Natural killer cell treated with Interleukin-12 subunit alpha and Interleukin-12 subunit beta and Interleukin-15 and Interleukin-18, amount 100 ng/mL, for 72 hours (primary cell): ENCODE results near the gene HCST. TPM values are rescaled to one million over a fixed set of nuclear protein-coding genes. Genes with fewer than 3 reads are reported as not detected.
A peak's percentile ranks its signal among the peaks of the same experiment; 100 is the strongest.

ENCODE experiments used
- ATAC-seq, 2 donors: fragments of 150-1000 bp; cut with Tn5 transposase in 1 of 2; sonication (Bioruptor Pico), chemical (Tn5 transposase) in 1 of 2; 2 replicates each; pipeline ENCODE4 v1.10.0; 2021
- DNase-seq: peaks from one replicate; pipeline ENCODE4 v3.0.0; 2022; ENCODE audit warnings: low spot score
- H3K27ac Mint-ChIP-seq, 2 donors: 1 replicate in 1 of 2; 2 replicates in 1 of 2; pipeline ENCODE4 v1.8.0; 2022; ENCODE audit warnings: mixed read lengths in 2 of 2, mild to moderate bottlenecking in 1 of 2, moderate library complexity in 1 of 2
- H3K27me3 Mint-ChIP-seq, 2 donors: 1 replicate in 1 of 2; 2 replicates in 1 of 2; pipeline ENCODE4 v1.8.0; 2022; ENCODE audit warnings: mixed read lengths in 2 of 2
- H3K36me3 Mint-ChIP-seq: one replicate; pipeline ENCODE4 v1.8.0; 2022; ENCODE audit warnings: mixed read lengths
- H3K4me1 Mint-ChIP-seq, 2 donors: 1 replicate in 1 of 2; 2 replicates in 1 of 2; pipeline ENCODE4 v1.8.0; 2022; ENCODE audit warnings: low read depth in 2 of 2, mixed read lengths in 2 of 2, mild to moderate bottlenecking in 1 of 2
- H3K4me3 Mint-ChIP-seq: one replicate; pipeline ENCODE4 v1.8.0; 2022; ENCODE audit warnings: mixed read lengths
- H3K9me3 Mint-ChIP-seq: 2 replicates; pipeline ENCODE4 v1.8.0; 2022; ENCODE audit warnings: mixed read lengths
- total RNA-seq, 2 donors: library from RNA; stranded (reverse); gene quantifications; one replicate each; pipeline ENCODE4 v1.2.3, GENCODE V29; 2022

Gene HCST, protein sequence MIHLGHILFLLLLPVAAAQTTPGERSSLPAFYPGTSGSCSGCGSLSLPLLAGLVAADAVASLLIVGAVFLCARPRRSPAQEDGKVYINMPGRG
- 100 to 1,000 TPM; 154 to 228 TPM for total RNA-seq

- no peaks in the 10 kb centered on the region for H3K36me3 Mint-ChIP-seq
- peak within 1 kb of the TSS; percentile 94 for H3K4me3 Mint-ChIP-seq
- H3K27ac Mint-ChIP-seq, result peak within 1 kb of the TSS; percentile 86 to 100
- DNase-seq, result peak; percentile 77
- peak; percentile 33 to 39 for ATAC-seq
- peaks cover 48 to 52% of the 10 kb centered on the region in 2 donors for H3K4me1 Mint-ChIP-seq
- H3K9me3 Mint-ChIP-seq, result no peaks in the 10 kb centered on the region
- H3K27me3 Mint-ChIP-seq, result no peaks in the 10 kb centered on the region
Observed at GRCh38 chr19:35901854-35902661, at the start of gene HCST. TSS of gene HCST (plus strand) at chr19:35902529. CDS start at chr19:35902594, 65 bp downstream.

DNA sequence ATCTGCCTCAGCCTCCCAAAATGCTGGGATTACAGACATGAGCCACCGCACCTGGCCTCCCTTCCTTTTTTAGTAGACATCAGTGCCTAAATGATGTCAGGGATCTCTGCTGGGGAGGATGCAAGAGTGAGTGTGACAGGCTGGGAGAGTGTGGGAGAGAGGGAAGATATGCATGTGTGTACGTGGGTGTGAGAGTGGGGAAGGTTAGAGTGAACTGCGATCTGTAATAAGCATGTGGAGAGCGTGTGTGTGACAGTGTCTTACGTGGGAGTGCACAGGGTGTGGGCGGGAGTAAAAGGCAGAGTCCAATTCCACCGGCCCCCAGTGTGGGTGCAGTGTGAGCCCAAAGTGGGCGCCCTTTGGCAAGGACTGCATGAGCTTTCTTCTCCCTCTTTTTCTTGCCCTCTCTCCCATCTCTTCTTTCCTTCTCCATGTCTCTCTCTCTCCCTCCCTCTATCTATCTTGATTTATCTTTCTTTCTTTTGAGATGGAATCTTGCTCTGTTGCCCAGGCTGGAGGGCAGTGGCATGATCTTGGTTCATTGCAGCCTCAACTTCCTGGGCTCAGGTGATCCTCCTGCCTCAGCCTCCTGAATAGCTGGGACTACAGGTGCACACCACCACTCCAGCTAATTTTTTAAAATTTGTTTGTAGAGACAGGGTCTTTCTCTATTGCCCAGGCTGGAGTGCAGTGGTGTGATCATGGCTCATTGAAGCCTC lies 49.1 kb upstream of the HCST start:
- Mint-ChIP-seq H3K4me3 (no peak overlapping the region), H3K27me3 (peaks cover 43 to 53% of the 10 kb centered on the region in 2 donors), H3K27ac (no peak overlapping the region), H3K4me1 (peaks cover 0 to 8% of the 10 kb centered on the region in 2 donors), H3K9me3 (no peaks in the 10 kb centered on the region), H3K36me3 (no peaks in the 10 kb centered on the region)
- ATAC-seq, result no peak
- DNase-seq, result peak; percentile 10

DNA sequence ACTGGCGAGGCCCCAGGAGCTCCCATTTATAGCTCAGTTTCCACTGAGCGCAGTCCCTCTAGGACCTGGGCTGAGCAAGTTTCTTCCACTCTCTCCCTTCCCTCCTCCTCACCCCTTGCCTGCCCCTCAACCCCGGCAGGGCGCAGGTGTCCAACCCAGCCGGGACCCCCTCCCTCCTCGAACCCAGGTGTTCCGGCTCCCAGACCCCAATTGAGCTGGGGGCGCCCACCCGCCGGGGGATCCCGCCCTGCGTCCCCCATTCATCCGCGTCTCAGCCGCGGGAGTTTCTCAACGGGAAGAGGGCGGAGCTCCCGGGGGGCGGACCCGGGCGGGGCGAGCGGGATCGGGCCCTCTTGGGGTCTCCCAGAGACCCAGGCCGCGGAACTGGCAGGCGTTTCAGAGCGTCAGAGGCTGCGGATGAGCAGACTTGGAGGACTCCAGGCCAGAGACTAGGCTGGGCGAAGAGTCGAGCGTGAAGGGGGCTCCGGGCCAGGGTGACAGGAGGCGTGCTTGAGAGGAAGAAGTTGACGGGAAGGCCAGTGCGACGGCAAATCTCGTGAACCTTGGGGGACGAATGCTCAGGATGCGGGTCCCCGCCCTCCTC lies 45.7 kb upstream of the HCST start, which contains the start of gene KIRREL2:
TSS of gene KIRREL2 (plus strand) at position 366 of the 604 bp plus-strand sequence. CDS start at position 575, 209 bp downstream.
- Mint-ChIP-seq H3K27ac (no peak within 1 kb of the TSS), H3K4me1 (peaks cover 0 to 8% of the 10 kb centered on the region in 2 donors), H3K27me3 (peaks cover 50 to 67% of the 10 kb centered on the region in 2 donors), H3K9me3 (no peaks in the 10 kb centered on the region), H3K36me3 (no peaks in the 10 kb centered on the region), H3K4me3 (peak within 1 kb of the TSS; percentile 71)
- ATAC-seq, result peak; percentile 56 to 78
- peak; percentile 65 for DNase-seq

GRCh38 chr19:35858311-35858710 lies 44.0 kb upstream of the HCST start:
- ATAC-seq, result no peak
- peaks cover 0 to 8% of the 10 kb centered on the region in 2 donors for H3K4me1 Mint-ChIP-seq
- no peak overlapping the region for H3K27ac Mint-ChIP-seq
- H3K9me3 Mint-ChIP-seq, result no peaks in the 10 kb centered on the region
- no peaks in the 10 kb centered on the region for H3K36me3 Mint-ChIP-seq
- peak; percentile 52 for DNase-seq
- H3K27me3 Mint-ChIP-seq, result peaks cover 40 to 51% of the 10 kb centered on the region in 2 donors
- H3K4me3 Mint-ChIP-seq, result peak overlapping the region; percentile 32

GRCh38 chr19:35859414-35859813 lies 42.9 kb upstream of the HCST start:
- no peaks in the 10 kb centered on the region for H3K9me3 Mint-ChIP-seq
- no peak for ATAC-seq
- H3K4me3 Mint-ChIP-seq, result no peak overlapping the region
- H3K36me3 Mint-ChIP-seq, result no peaks in the 10 kb centered on the region
- peaks cover 0 to 8% of the 10 kb centered on the region in 2 donors for H3K4me1 Mint-ChIP-seq
- DNase-seq, result peak; percentile 54
- H3K27me3 Mint-ChIP-seq, result peaks cover 38 to 44% of the 10 kb centered on the region in 2 donors
- H3K27ac Mint-ChIP-seq, result no peak overlapping the region

- DNase-seq (no peak), ATAC-seq (no peak)
- Mint-ChIP-seq H3K9me3 (no peaks in the 10 kb centered on the region), H3K4me1 (peaks cover 0 to 10% of the 10 kb centered on the region in 2 donors), H3K36me3 (no peaks in the 10 kb centered on the region), H3K27me3 (peaks cover 37 to 43% of the 10 kb centered on the region in 2 donors), H3K4me3 (no peak overlapping the region), H3K27ac (no peak overlapping the region)
Observed at GRCh38 chr19:35860436-35860817, 41.9 kb upstream of the HCST start.

GRCh38 chr19:35860818-35861639 lies 41.3 kb upstream of the HCST start:
- DNase-seq, result peak; percentile 47
- Mint-ChIP-seq H3K9me3 (no peaks in the 10 kb centered on the region), H3K4me1 (peaks cover 0 to 10% of the 10 kb centered on the region in 2 donors), H3K27me3 (peaks cover 40 to 44% of the 10 kb centered on the region in 2 donors), H3K27ac (no peak overlapping the region), H3K36me3 (no peaks in the 10 kb centered on the region), H3K4me3 (no peak overlapping the region)
- ATAC-seq, result no peak

- Mint-ChIP-seq H3K27me3 (peaks cover 44 to 51% of the 10 kb centered on the region in 2 donors), H3K9me3 (no peaks in the 10 kb centered on the region), H3K4me3 (no peak overlapping the region), H3K36me3 (no peaks in the 10 kb centered on the region), H3K4me1 (peaks cover 0 to 8% of the 10 kb centered on the region in 2 donors), H3K27ac (no peak overlapping the region)
- ATAC-seq (no peak), DNase-seq (peak; percentile 49)
Observed at GRCh38 chr19:35861640-35862160, 40.6 kb upstream of the HCST start.

DNA sequence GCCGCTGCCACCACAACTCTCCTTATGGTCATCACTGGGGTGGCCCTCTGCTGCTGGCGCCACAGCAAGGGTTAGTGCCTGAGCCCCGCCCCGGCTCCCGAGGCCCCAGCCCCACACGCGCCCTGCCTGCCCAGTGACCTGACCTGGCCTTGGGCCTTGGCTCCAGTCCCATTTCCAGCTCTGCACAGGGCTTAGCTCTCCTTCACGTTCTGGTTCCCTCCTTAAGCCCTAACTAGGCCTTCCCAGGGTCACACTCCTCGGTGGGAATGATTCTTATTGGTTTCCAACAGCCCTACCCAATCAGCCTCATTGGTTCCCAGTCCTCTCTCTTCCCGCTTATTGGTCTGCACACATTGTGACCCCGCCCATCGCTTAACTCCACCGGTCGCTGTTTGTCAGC lies 39.8 kb upstream of the HCST start:
- H3K27me3 Mint-ChIP-seq, result peaks cover 43 to 56% of the 10 kb centered on the region in 2 donors
- H3K27ac Mint-ChIP-seq, result no peak overlapping the region
- H3K4me1 Mint-ChIP-seq, result peaks cover 0 to 5% of the 10 kb centered on the region in 2 donors
- H3K36me3 Mint-ChIP-seq, result no peaks in the 10 kb centered on the region
- no peak overlapping the region for H3K4me3 Mint-ChIP-seq
- no peaks in the 10 kb centered on the region for H3K9me3 Mint-ChIP-seq
- DNase-seq, result peak; percentile 47
- ATAC-seq, result no peak

DNA sequence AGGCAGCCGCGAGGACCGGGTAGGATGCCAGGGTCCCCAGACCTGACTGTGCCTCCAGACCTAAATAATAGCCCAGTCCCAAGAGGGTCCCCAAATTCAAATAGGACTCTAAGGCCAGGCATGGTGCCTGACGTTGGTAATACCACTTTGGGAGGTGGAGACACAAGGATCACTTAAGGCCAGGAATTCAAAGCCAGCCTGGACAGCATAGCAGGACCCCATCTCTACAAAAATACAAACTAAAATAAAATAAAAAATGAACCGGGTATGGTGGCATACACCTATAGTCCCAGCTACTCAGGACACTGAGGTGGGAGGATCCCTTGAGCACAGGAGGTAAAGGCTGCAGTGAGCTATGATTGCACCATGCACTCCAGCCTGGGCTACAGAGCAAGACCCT lies 39.3 kb upstream of the HCST start:
- Mint-ChIP-seq H3K27me3 (peaks cover 44 to 56% of the 10 kb centered on the region in 2 donors), H3K27ac (no peak overlapping the region), H3K4me3 (no peak overlapping the region), H3K36me3 (no peaks in the 10 kb centered on the region), H3K4me1 (peaks cover 0 to 8% of the 10 kb centered on the region in 2 donors), H3K9me3 (no peaks in the 10 kb centered on the region)
- DNase-seq (no peak), ATAC-seq (no peak)

- no peak within 1 kb of the TSS for H3K27ac Mint-ChIP-seq
- peaks cover 6% of the 10 kb centered on the region for H3K9me3 Mint-ChIP-seq
- H3K4me3 Mint-ChIP-seq, result peak within 1 kb of the TSS; percentile 34
- peaks cover 14 to 18% of the 10 kb centered on the region in 2 donors for H3K4me1 Mint-ChIP-seq
- H3K27me3 Mint-ChIP-seq, result peaks cover 37 to 45% of the 10 kb centered on the region in 2 donors
- ATAC-seq, result peak; percentile 80 to 90
- H3K36me3 Mint-ChIP-seq, result no peaks in the 10 kb centered on the region
- peak; percentile 82 for DNase-seq
Observed at GRCh38 chr19:35868172-35868822, 34.0 kb upstream of the HCST start, which contains the start of gene APLP1. TSS of gene APLP1 (plus strand) at chr19:35868574. CDS start at chr19:35868637, 63 bp downstream.

DNA sequence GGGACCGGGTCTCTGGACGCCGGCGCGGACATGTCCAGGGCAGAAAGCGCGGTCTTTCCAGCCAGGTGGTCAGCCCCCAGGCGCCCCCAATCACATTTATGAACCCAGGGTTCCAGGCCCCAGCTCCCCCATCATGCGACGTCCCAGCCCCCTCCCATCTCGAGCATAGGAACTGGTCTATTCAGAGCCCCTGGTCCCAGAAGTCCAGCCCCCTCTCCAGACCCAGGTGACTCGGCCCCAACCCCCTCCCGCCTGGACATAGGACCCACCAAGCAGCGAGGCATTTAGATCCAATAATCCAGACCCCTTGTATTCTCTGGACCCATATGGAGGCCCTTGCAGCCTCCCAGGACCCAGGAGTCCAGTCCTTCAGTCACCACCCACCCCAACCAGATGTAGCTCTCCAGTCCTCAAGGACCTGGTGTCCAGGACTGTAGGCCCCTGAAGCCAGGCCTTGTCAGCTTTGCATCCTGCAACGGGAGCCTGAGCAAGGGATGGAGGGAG lies 33.5 kb upstream of the HCST start:
- peaks cover 37 to 45% of the 10 kb centered on the region in 2 donors for H3K27me3 Mint-ChIP-seq
- H3K9me3 Mint-ChIP-seq, result peaks cover 6% of the 10 kb centered on the region
- H3K4me1 Mint-ChIP-seq, result peaks cover 14 to 18% of the 10 kb centered on the region in 2 donors
- no peak for DNase-seq
- H3K36me3 Mint-ChIP-seq, result no peaks in the 10 kb centered on the region
- H3K4me3 Mint-ChIP-seq, result peak overlapping the region; percentile 34
- no peak overlapping the region for H3K27ac Mint-ChIP-seq
- ATAC-seq, result no peak
